Thoracic aorta (tissue), 2 donors: ENCODE measurements around the gene GPSM1. TPM values are rescaled to one million over a fixed set of nuclear protein-coding genes. Genes with fewer than 3 reads are reported as not detected.
"Not testable (repeated sequence)": the region's sequence is repeated elsewhere in the genome, so short reads cannot be mapped to it uniquely, and the experiment has no call there.

ENCODE experiments used
- ATAC-seq: fragments of 150-250 bp; one replicate; pipeline ENCODE4 v1.8.0; 2017; ENCODE audit warnings: low read depth; ENCODE audit not compliant: insufficient number of reproducible peaks, low FRiP score
- DNase-seq: peaks from one replicate; pipeline ENCODE4 v3.0.0-alpha.2; 2020; ENCODE audit warnings: low spot score
- H3K27ac ChIP-seq, 2 donors: fragments of 200-600 bp; sonication (generic); 1 replicate in 1 of 2; 2 replicates in 1 of 2; pipeline ENCODE4 v1.5.1; 2016; ENCODE audit warnings: mild to moderate bottlenecking in 2 of 2, moderate library complexity in 2 of 2
- H3K27me3 ChIP-seq: fragments of 200-600 bp; sonication (generic); replicated peaks from 2 replicates; pipeline ENCODE4 v1.6.0; 2016; ENCODE audit warnings: mild to moderate bottlenecking; ENCODE audit not compliant: insufficient read depth
- H3K36me3 ChIP-seq: fragments of 200-600 bp; sonication (generic); one replicate; pipeline ENCODE4 v1.5.1; 2016
- H3K4me1 ChIP-seq, 2 donors: fragments of 200-600 bp; sonication (generic); 1 replicate in 1 of 2; 2 replicates in 1 of 2; pipeline versions ENCODE4 v1.5.1 to v1.6.0; 2016; ENCODE audit warnings: low read depth in 2 of 2, mild to moderate bottlenecking in 1 of 2; ENCODE audit not compliant: control insufficient read depth in 1 of 2
- H3K4me3 ChIP-seq: fragments of 200-600 bp; sonication (generic); 2 replicates; pipeline ENCODE4 v1.5.1; 2016; ENCODE audit warnings: mild to moderate bottlenecking
- H3K9me3 ChIP-seq: fragments of 200-600 bp; sonication (generic); 2 replicates; pipeline ENCODE4 v1.5.1; 2016
- CTCF ChIP-seq: fragments of 200-600 bp; sonication (generic); IDR thresholded peaks from one replicate; pipeline ENCODE4 v1.5.1; 2019; ENCODE audit warnings: antibody characterized with exemption
- total RNA-seq, 2 donors: library from RNA; depleted of rRNA; stranded (reverse); fragments of >200 nt; gene quantifications; one replicate each; pipeline versions ENCODE4 v1.1.0 to v1.2.3, GENCODE V29; 2016

The GPSM1 gene
- total RNA-seq, 2 donors from 2014 or later = 29.2 to 33.6 TPM

- no peaks in the 10 kb centered on the region for H3K27me3 ChIP-seq
- no peak for TF ChIP-seq CTCF
- H3K4me1 ChIP-seq = peaks cover 9 to 19% of the 10 kb centered on the region in 2 donors
- ATAC-seq (no peak), DNase-seq (no peak)
- no peak overlapping the region for H3K4me3 ChIP-seq
- no peaks in the 10 kb centered on the region for H3K9me3 ChIP-seq
- H3K36me3 ChIP-seq = peaks cover 15% of the 10 kb centered on the region
- H3K27ac ChIP-seq = no peak overlapping the region
These were observed 76.8 kb downstream of the GPSM1 start for GRCh38 chr9:136403915-136404800.

GRCh38 chr9:136404801-136405136 lies 77.4 kb downstream of the GPSM1 start:
- no peak overlapping the region for H3K27ac ChIP-seq
- ATAC-seq = no peak

GRCh38 chr9:136405481-136405880 lies 78.1 kb downstream of the GPSM1 start:
- TF ChIP-seq CTCF = no peak
- DNase-seq (no peak), ATAC-seq (no peak)

More at GRCh38 chr9:136404801-136405136, 77.4 kb downstream of the GPSM1 start:
- no peak for DNase-seq
- Histone ChIP-seq H3K36me3 (peaks cover 15% of the 10 kb centered on the region), H3K4me1 (peaks cover 6 to 20% of the 10 kb centered on the region in 2 donors), H3K27me3 (no peaks in the 10 kb centered on the region), H3K4me3 (no peak overlapping the region), H3K9me3 (no peaks in the 10 kb centered on the region)
- TF ChIP-seq CTCF = no peak

GRCh38 chr9:136405904-136406303 lies 78.6 kb downstream of the GPSM1 start:
- DNase-seq, ATAC-seq, H3K27me3 ChIP-seq, H3K9me3 ChIP-seq, H3K4me3 ChIP-seq, H3K27ac ChIP-seq: not testable (repeated sequence)
- H3K36me3 ChIP-seq = peaks cover 15% of the 10 kb centered on the region
- H3K4me1 ChIP-seq = peaks cover 4 to 15% of the 10 kb centered on the region in 2 donors

More at GRCh38 chr9:136405481-136405880, 78.1 kb downstream of the GPSM1 start:
- no peaks in the 10 kb centered on the region for H3K27me3 ChIP-seq
- H3K36me3 ChIP-seq = peaks cover 15% of the 10 kb centered on the region
- H3K4me3 ChIP-seq = no peak overlapping the region
- H3K9me3 ChIP-seq = no peaks in the 10 kb centered on the region
- no peak overlapping the region for H3K27ac ChIP-seq
- peaks cover 6 to 17% of the 10 kb centered on the region in 2 donors for H3K4me1 ChIP-seq

GRCh38 chr9:136407061-136407460 lies 79.7 kb downstream of the GPSM1 start:
- ATAC-seq, H3K9me3 ChIP-seq, H3K27ac ChIP-seq, H3K27me3 ChIP-seq, DNase-seq, H3K4me3 ChIP-seq: not testable (repeated sequence)
- H3K36me3 ChIP-seq = peaks cover 15% of the 10 kb centered on the region
- peaks cover 14 to 26% of the 10 kb centered on the region in 2 donors for H3K4me1 ChIP-seq

- ATAC-seq = no peak
- Histone ChIP-seq H3K27ac (no peak overlapping the region), H3K4me1 (peaks cover 14 to 26% of the 10 kb centered on the region in 2 donors), H3K27me3 (no peaks in the 10 kb centered on the region), H3K9me3 (no peaks in the 10 kb centered on the region), H3K4me3 (no peak overlapping the region), H3K36me3 (peaks cover 18% of the 10 kb centered on the region)
- no peak for DNase-seq
- TF ChIP-seq CTCF = no peak
These were observed 80.6 kb downstream of the GPSM1 start for GRCh38 chr9:136407911-136408310.

Other genes starting within 250 kb of the GPSM1 start
- gene NACC2, start 232.2 kb upstream of the GPSM1 start, total RNA-seq = 10 to 100 TPM; 69.2 to 79.7 TPM
- gene TMEM250, start 208.7 kb upstream of the GPSM1 start, total RNA-seq = 10 to 100 TPM; 38.9 to 40.1 TPM
- not detected for gene LHX3, start 122.4 kb upstream of the GPSM1 start, total RNA-seq
- gene QSOX2, start 81.7 kb upstream of the GPSM1 start, total RNA-seq = 10 to 100 TPM in 1 of 2 donors, 1 to 10 TPM in 1; 7.2 to 13.5 TPM
- gene CCDC187, start 23.4 kb upstream of the GPSM1 start, total RNA-seq = not detected
- 10 to 100 TPM; 39.4 to 41.3 TPM for gene DNLZ, start 36.2 kb downstream of the GPSM1 start, total RNA-seq
- 1 to 10 TPM; 1.4 to 6.6 TPM for gene CARD9, start 46.1 kb downstream of the GPSM1 start, total RNA-seq
- 1 to 10 TPM; 8.0 to 8.5 TPM for gene SNAPC4, start 72.6 kb downstream of the GPSM1 start, total RNA-seq
- 10 to 100 TPM; 25.3 to 43.1 TPM for gene ENTR1, start 83.1 kb downstream of the GPSM1 start, total RNA-seq
- gene PMPCA, start 83.1 kb downstream of the GPSM1 start, total RNA-seq = 10 to 100 TPM; 28.7 to 43.0 TPM
- 10 to 100 TPM; 11.9 to 12.5 TPM for gene INPP5E, start 112.3 kb downstream of the GPSM1 start, total RNA-seq
- gene SEC16A, start 155.5 kb downstream of the GPSM1 start, total RNA-seq = 10 to 100 TPM; 59.0 to 72.8 TPM
- gene NOTCH1, start 218.5 kb downstream of the GPSM1 start, total RNA-seq = 10 to 100 TPM; 40.9 to 48.1 TPM